ENCODE measurements around the gene SRSF6.
"Not testable (repeated sequence)": the region's sequence is repeated elsewhere in the genome, so short reads cannot be mapped to it uniquely, and the experiment has no call there.

SRSF6 gene

GRCh38 chr20:43452404-43453126 lies 5.1 kb upstream of the SRSF6 start:
- no peak overlapping the region for H3K9ac ChIP-seq (ENCODE audit: low read depth, low read length)
- H3K4me3 ChIP-seq (ENCODE audit: low read length), result no peak overlapping the region
- no peaks in the 10 kb centered on the region for H3K36me3 ChIP-seq (ENCODE audit: insufficient read depth, low read depth, low read length)
- no peaks in the 10 kb centered on the region for H3K27me3 ChIP-seq (ENCODE audit: insufficient read depth, low read length)
- H3K4me1 ChIP-seq (ENCODE audit: insufficient read depth, low read length), result no peaks in the 10 kb centered on the region
- H3K9me3 ChIP-seq (ENCODE audit: insufficient read depth, low read depth, low read length), result no peaks in the 10 kb centered on the region
- H3K27ac ChIP-seq (ENCODE audit: low read length), result no peak overlapping the region

- not testable (repeated sequence) for H3K9me3 ChIP-seq (ENCODE audit: insufficient read depth, low read depth, low read length); H3K27ac ChIP-seq (ENCODE audit: low read length); H3K27me3 ChIP-seq (ENCODE audit: insufficient read depth, low read length); H3K4me1 ChIP-seq (ENCODE audit: insufficient read depth, low read length)
- H3K9ac ChIP-seq (ENCODE audit: low read depth, low read length), result peak overlapping the region; percentile 100; the same call in 1 of the 2 replicates
- H3K36me3 ChIP-seq (ENCODE audit: insufficient read depth, low read depth, low read length), result peaks cover 25% of the 10 kb centered on the region
- H3K4me3 ChIP-seq (ENCODE audit: low read length), result peak overlapping the region; percentile 76; the same call in 1 of the 2 replicates
Observed at GRCh38 chr20:43456252-43456651, 1.4 kb upstream of the SRSF6 start.

- peak overlapping the region; percentile 76 for H3K4me3 ChIP-seq (ENCODE audit: low read length)
- H3K27me3 ChIP-seq (ENCODE audit: insufficient read depth, low read length), result no peaks in the 10 kb centered on the region
- H3K4me1 ChIP-seq (ENCODE audit: insufficient read depth, low read length), result no peaks in the 10 kb centered on the region
- H3K36me3 ChIP-seq (ENCODE audit: insufficient read depth, low read depth, low read length), result peaks cover 33% of the 10 kb centered on the region
- no peaks in the 10 kb centered on the region for H3K9me3 ChIP-seq (ENCODE audit: insufficient read depth, low read depth, low read length)
- H3K9ac ChIP-seq (ENCODE audit: low read depth, low read length), result peak overlapping the region; percentile 100
- H3K27ac ChIP-seq (ENCODE audit: low read length), result peak overlapping the region; percentile 80
Observed at GRCh38 chr20:43456809-43457639, 672 bp upstream of the SRSF6 start.

GRCh38 chr20:43458422-43458924 lies 777 bp downstream of the SRSF6 start:
- H3K36me3 ChIP-seq (ENCODE audit: insufficient read depth, low read depth, low read length), result peaks cover 48% of the 10 kb centered on the region
- H3K27ac ChIP-seq (ENCODE audit: low read length), result peak overlapping the region; percentile 80
- H3K27me3 ChIP-seq (ENCODE audit: insufficient read depth, low read length), result no peaks in the 10 kb centered on the region
- H3K4me1 ChIP-seq (ENCODE audit: insufficient read depth, low read length), result no peaks in the 10 kb centered on the region
- H3K9ac ChIP-seq (ENCODE audit: low read depth, low read length), result peak overlapping the region; percentile 100
- H3K9me3 ChIP-seq (ENCODE audit: insufficient read depth, low read depth, low read length), result no peaks in the 10 kb centered on the region
- peak overlapping the region; percentile 76 for H3K4me3 ChIP-seq (ENCODE audit: low read length)

GRCh38 chr20:43459022-43459942 lies 1.6 kb downstream of the SRSF6 start:
- peak overlapping the region; percentile 76 for H3K4me3 ChIP-seq (ENCODE audit: low read length)
- peaks cover 56% of the 10 kb centered on the region for H3K36me3 ChIP-seq (ENCODE audit: insufficient read depth, low read depth, low read length)
- H3K4me1 ChIP-seq (ENCODE audit: insufficient read depth, low read length), result no peaks in the 10 kb centered on the region
- no peaks in the 10 kb centered on the region for H3K27me3 ChIP-seq (ENCODE audit: insufficient read depth, low read length)
- no peaks in the 10 kb centered on the region for H3K9me3 ChIP-seq (ENCODE audit: insufficient read depth, low read depth, low read length)
- no peak overlapping the region for H3K27ac ChIP-seq (ENCODE audit: low read length)
- H3K9ac ChIP-seq (ENCODE audit: low read depth, low read length), result peak overlapping the region; percentile 43; the same call in 1 of the 2 replicates

- no peak overlapping the region for H3K9ac ChIP-seq (ENCODE audit: low read depth, low read length)
- no peak overlapping the region for H3K4me3 ChIP-seq (ENCODE audit: low read length)
- no peaks in the 10 kb centered on the region for H3K27me3 ChIP-seq (ENCODE audit: insufficient read depth, low read length)
- H3K27ac ChIP-seq (ENCODE audit: low read length), result no peak overlapping the region
- peaks cover 66% of the 10 kb centered on the region for H3K36me3 ChIP-seq (ENCODE audit: insufficient read depth, low read depth, low read length)
- H3K9me3 ChIP-seq (ENCODE audit: insufficient read depth, low read depth, low read length), result no peaks in the 10 kb centered on the region
- H3K4me1 ChIP-seq (ENCODE audit: insufficient read depth, low read length), result no peaks in the 10 kb centered on the region
Observed at GRCh38 chr20:43460172-43460829, 2.6 kb downstream of the SRSF6 start.

GRCh38 chr20:43460830-43461200 lies 3.1 kb downstream of the SRSF6 start:
- H3K4me1 ChIP-seq (ENCODE audit: insufficient read depth, low read length), result no peaks in the 10 kb centered on the region
- no peaks in the 10 kb centered on the region for H3K27me3 ChIP-seq (ENCODE audit: insufficient read depth, low read length)
- H3K27ac ChIP-seq (ENCODE audit: low read length), result no peak overlapping the region
- no peaks in the 10 kb centered on the region for H3K9me3 ChIP-seq (ENCODE audit: insufficient read depth, low read depth, low read length)
- H3K36me3 ChIP-seq (ENCODE audit: insufficient read depth, low read depth, low read length), result peaks cover 71% of the 10 kb centered on the region
- H3K9ac ChIP-seq (ENCODE audit: low read depth, low read length), result no peak overlapping the region
- H3K4me3 ChIP-seq (ENCODE audit: low read length), result no peak overlapping the region

GRCh38 chr20:43461894-43462659 lies 4.4 kb downstream of the SRSF6 start:
- H3K4me3 ChIP-seq (ENCODE audit: low read length), result no peak overlapping the region
- H3K4me1 ChIP-seq (ENCODE audit: insufficient read depth, low read length), result no peaks in the 10 kb centered on the region
- H3K36me3 ChIP-seq (ENCODE audit: insufficient read depth, low read depth, low read length), result peaks cover 80% of the 10 kb centered on the region
- H3K27ac ChIP-seq (ENCODE audit: low read length), result no peak overlapping the region
- H3K27me3 ChIP-seq (ENCODE audit: insufficient read depth, low read length), result no peaks in the 10 kb centered on the region
- H3K9me3 ChIP-seq (ENCODE audit: insufficient read depth, low read depth, low read length), result no peaks in the 10 kb centered on the region
- no peak overlapping the region for H3K9ac ChIP-seq (ENCODE audit: low read depth, low read length)

GRCh38 chr20:43462660-43463526 lies 5.2 kb downstream of the SRSF6 start:
- Histone ChIP-seq H3K9me3 (ENCODE audit: insufficient read depth, low read depth, low read length) (no peaks in the 10 kb centered on the region), H3K27ac (ENCODE audit: low read length) (no peak overlapping the region), H3K4me3 (ENCODE audit: low read length) (no peak overlapping the region), H3K27me3 (ENCODE audit: insufficient read depth, low read length) (no peaks in the 10 kb centered on the region), H3K9ac (ENCODE audit: low read depth, low read length) (no peak overlapping the region), H3K36me3 (ENCODE audit: insufficient read depth, low read depth, low read length) (peaks cover 80% of the 10 kb centered on the region), H3K4me1 (ENCODE audit: insufficient read depth, low read length) (no peaks in the 10 kb centered on the region)

Measured in iPS-20b (cell line).